Adrenal gland (tissue), 12 donors: ENCODE measurements around the gene SYNPO. TPM values are rescaled to one million over a fixed set of nuclear protein-coding genes. Genes with fewer than 3 reads are reported as not detected.

Experiments
- DNase-seq, 7 donors: peaks; one replicate each; pipeline ENCODE4 v3.0.0-alpha.2; 2019 to 2020
- H3K27ac ChIP-seq, 5 donors: fragments of 200-600 bp; sonication (generic) in 4 of 5; 1 replicate in 3 of 5; 2 replicates in 2 of 5; pipeline versions ENCODE4 v1.5.1 to v1.8.0; 2016 to 2020; ENCODE audit warnings: mild to moderate bottlenecking in 1 of 5
- H3K27me3 ChIP-seq: fragments of 200-600 bp; 2 replicates; pipeline ENCODE4 v1.8.0; 2021
- H3K36me3 ChIP-seq, 2 donors: fragments of 200-600 bp; replicated peaks in 1 of 2; 1 replicate in 1 of 2; 2 replicates in 1 of 2; pipeline versions ENCODE4 v1.5.1 to v1.8.0; 2018 to 2022
- H3K4me1 ChIP-seq, 2 donors: fragments of 200-600 bp; replicated peaks in 1 of 2; 1 replicate in 1 of 2; 2 replicates in 1 of 2; pipeline versions ENCODE4 v1.5.1 to v1.8.0; 2018 to 2021
- H3K4me3 ChIP-seq, 4 donors: fragments of 200-600 bp; sonication (generic) in 3 of 4; one replicate each; pipeline ENCODE4 v1.5.1; 2016 to 2018
- H3K9me3 ChIP-seq, 3 donors: fragments of 200-600 bp; sonication (generic) in 1 of 3; replicated peaks in 1 of 3; 1 replicate in 2 of 3; 2 replicates in 1 of 3; pipeline versions ENCODE4 v1.5.1 to v1.8.0; 2016 to 2021
- CTCF ChIP-seq, 6 experiments: fragments of 450-650 bp in 4 of 6; fragments of 200-600 bp in 2 of 6; sonication (generic) in 1 of 6; IDR thresholded peaks; 1 replicate in 5 of 6; 2 replicates in 1 of 6; pipeline versions ENCODE4 v1.5.1 to v1.8.0; 2016 to 2021; ENCODE audit warnings: antibody characterized with exemption in 6 of 6, mild to moderate bottlenecking in 2 of 6, moderate library complexity in 1 of 6
- POLR2A ChIP-seq, 2 donors: fragments of 450-650 bp; IDR thresholded peaks; one replicate each; pipeline ENCODE4 v1.6.1; 2017; ENCODE audit warnings: antibody characterized with exemption in 2 of 2, mild to moderate bottlenecking in 2 of 2, moderate library complexity in 1 of 2
- WGBS, 4 donors: extraction: QIAGEN DNeasy Blood & Tissue Kit in 2 of 4; methylation state at CpG; one replicate each; pipeline versions ENCODE4 v1.1.5 to v1.1.7; 2013 to 2017; 5-methylcytosine and 5-hydroxymethylcytosine counted together
- intact Hi-C, 2 donors: fragments of 100-400 bp; cut with DNase I; formaldehyde crosslinking; loops; one replicate each; pipeline versions ENCODE4 v1.14.1 to v1.15.0; 2022 to 2023
- polyA plus RNA-seq, 3 donors: library from polyadenylated mRNA; stranded (reverse); fragments of 200-250 nt in 2 of 3; fragments of 350-450 nt in 1 of 3; fragmentation: Illumina TruSeq in 1 of 3; extraction: RNeasy Lipid Tissue Mini Kit (QIAGEN cat#74804) in 1 of 3; gene quantifications; one replicate each; pipeline ENCODE4 v1.2.3, GENCODE V29; 2013 to 2014
- total RNA-seq, 9 donors: library from RNA; depleted of rRNA in 4 of 9; stranded (reverse); fragments of >200 nt in 4 of 9; fragments of 120-200 nt in 1 of 9; fragmentation: NEBNext Ultra II Directional in 1 of 9; extraction: Animal tissue kit (Norgen Biotek cat#: 25700) in 1 of 9; gene quantifications; one replicate each; pipeline versions ENCODE4 v1.1.0 to v1.2.4, GENCODE V29; 2013 to 2023
- donor health status: healthy with polysubstance abuse.
- donor health status: Bipolar disorder and iron deficiency.
- donor health status: DM: yes; HTN: yes; CAD: no.
- donor health status: DM: no; HTN: no; CAD: no.
- donor health status: DM: no; HTN: no; CAD: no.
- donor health status: DM: yes; HTN: yes; CAD: no.

The SYNPO gene
- total and polyA plus RNA-seq, 12 donors = 10.0 to 293 (median 104) TPM

DNA sequence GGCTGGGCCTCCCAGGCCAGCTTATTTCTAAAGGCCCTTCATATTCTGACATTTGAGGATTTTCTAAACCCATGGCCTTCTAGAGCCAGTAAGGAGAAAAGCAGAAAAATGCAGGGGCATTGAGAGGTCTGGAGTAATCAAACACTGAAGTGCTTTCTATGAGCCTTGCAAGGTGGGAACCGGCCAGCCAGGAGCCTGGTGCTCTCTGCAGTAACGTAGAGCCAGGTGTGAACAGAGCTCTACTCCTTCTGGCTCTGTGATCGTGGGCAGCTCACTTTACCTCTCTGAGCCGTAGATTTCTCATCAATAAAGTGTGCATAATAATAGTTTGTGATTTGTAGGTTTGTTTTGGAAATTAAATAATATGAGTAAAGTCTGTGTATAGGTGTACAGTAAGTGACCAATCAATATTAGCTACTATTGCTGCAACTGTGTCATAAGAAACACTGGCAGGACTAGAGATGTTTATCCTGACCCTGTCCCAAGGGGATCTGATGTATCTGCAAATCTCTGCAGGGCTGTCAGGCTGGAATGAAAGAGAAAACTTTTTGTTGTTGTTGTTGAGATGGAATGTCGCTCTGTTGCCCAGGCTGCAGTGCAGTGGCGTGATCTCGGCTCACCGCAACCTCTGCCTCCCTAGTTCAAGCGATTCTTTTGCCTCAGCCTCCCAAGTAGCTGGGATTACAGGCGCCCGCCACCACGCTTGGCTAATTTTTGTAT, 2.7 kb downstream of the SYNPO start:
- Histone ChIP-seq H3K36me3 (peaks cover 0 to 4% of the 10 kb centered on the region in 2 donors), H3K27me3 (no peaks in the 10 kb centered on the region), H3K4me3 (peak overlapping the region in 3 of 4 donors; percentile 19 to 62 (median 49)), H3K9me3 (no peaks in the 10 kb centered on the region), H3K4me1 (peaks cover 85 to 92% of the 10 kb centered on the region in 2 donors), H3K27ac (peak overlapping the region; percentile 64 to 99 (median 96))
- TF ChIP-seq CTCF (IDR thresholded peaks at IDR 0.05) (no peak), POLR2A (IDR thresholded peaks at IDR 0.05) (peak in 1 of 2 donors; percentile 3)
- DNase-seq = no peak
- WGBS, 4 donors = 48 to 57% (median 53%) methylated on average over 12 of the region's 12 CpGs
- intact Hi-C loops = no loop called here

DNA sequence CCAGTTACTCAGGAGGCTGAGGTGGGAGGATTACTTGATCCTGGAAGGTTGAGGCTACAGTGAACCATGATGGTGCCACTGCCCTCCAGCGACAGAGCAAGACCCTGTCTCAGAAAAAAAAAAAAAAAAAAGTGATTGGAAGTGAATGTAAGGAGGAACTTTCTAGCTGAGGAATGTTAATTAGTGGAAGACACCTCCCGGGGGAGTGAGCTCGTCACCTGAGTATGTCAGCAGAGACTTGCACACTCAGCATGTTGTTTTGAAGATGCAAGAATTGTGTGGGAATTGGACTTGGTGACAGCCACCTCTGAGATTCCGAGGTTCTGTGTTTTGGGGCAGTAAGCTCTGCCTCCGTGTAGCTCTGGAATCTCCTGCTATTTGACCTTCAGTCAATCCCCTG, 3.6 kb downstream of the SYNPO start:
- Histone ChIP-seq H3K27ac (peak overlapping the region; percentile 64 to 99 (median 96)), H3K9me3 (no peaks in the 10 kb centered on the region), H3K36me3 (peaks cover 0 to 13% of the 10 kb centered on the region in 2 donors), H3K4me1 (peaks cover 79 to 89% of the 10 kb centered on the region in 2 donors), H3K4me3 (peak overlapping the region in 1 of 4 donors; percentile 62), H3K27me3 (no peaks in the 10 kb centered on the region)
- intact Hi-C loops = no loop called here
- TF ChIP-seq POLR2A (IDR thresholded peaks at IDR 0.05) (no peak), CTCF (IDR thresholded peaks at IDR 0.05) (peak in 2 of 6 experiments; percentile 5 to 6)
- WGBS, 4 donors = 30 to 45% (median 42%) methylated on average over 5 of the region's 5 CpGs
- DNase-seq = no peak

GRCh38 chr5:150644514-150644913, 4.1 kb downstream of the SYNPO start:
- no peaks in the 10 kb centered on the region for H3K27me3 ChIP-seq
- intact Hi-C loops = no loop called here
- peaks cover 75 to 89% of the 10 kb centered on the region in 2 donors for H3K4me1 ChIP-seq
- H3K27ac ChIP-seq = peak overlapping the region; percentile 64 to 99 (median 96)
- TF ChIP-seq POLR2A (IDR thresholded peaks at IDR 0.05) (peak in 1 of 2 donors; percentile 55), CTCF (IDR thresholded peaks at IDR 0.05) (no peak)
- H3K9me3 ChIP-seq = no peaks in the 10 kb centered on the region
- H3K4me3 ChIP-seq = peak overlapping the region in 1 of 4 donors; percentile 62
- WGBS, 4 donors = 10 to 26% (median 19%) methylated on average over 2 of the region's 2 CpGs
- peak; percentile 83 to 95 (median 93) for DNase-seq
- H3K36me3 ChIP-seq = peaks cover 0 to 17% of the 10 kb centered on the region in 2 donors

GRCh38 chr5:150645070-150645700, 4.7 kb downstream of the SYNPO start:
- no peaks in the 10 kb centered on the region for H3K27me3 ChIP-seq
- 24 to 54% (median 29%) methylated on average over 4 of the region's 4 CpGs for WGBS, 4 donors
- peaks cover 0 to 24% of the 10 kb centered on the region in 2 donors for H3K36me3 ChIP-seq
- DNase-seq = peak; percentile 83 to 97 (median 95)
- intact Hi-C loops = no loop called here
- TF ChIP-seq CTCF (IDR thresholded peaks at IDR 0.05) (no peak), POLR2A (IDR thresholded peaks at IDR 0.05) (no peak)
- H3K4me1 ChIP-seq = peaks cover 73 to 89% of the 10 kb centered on the region in 2 donors
- H3K27ac ChIP-seq = peak overlapping the region; percentile 64 to 99 (median 96)
- H3K4me3 ChIP-seq = peak overlapping the region in 1 of 4 donors; percentile 62
- no peaks in the 10 kb centered on the region for H3K9me3 ChIP-seq
